HepG2 (cell line): ENCODE measurements around the gene SPN. TPM values are rescaled to one million over a fixed set of nuclear protein-coding genes. Genes with fewer than 3 reads are reported as not detected.

Experiments used
- ATAC-seq: fragments of 200-7000 bp; cut with Tn5 transposase; 3 replicates; pipeline ENCODE4 v1.9.1; 2020; ENCODE audit warnings: mild to moderate bottlenecking, moderate library complexity
- BruUV-seq: library from RNA; stranded (reverse); fragments of 400-500 nt; replicated peaks from 2 replicates; lab custom pipeline; 2021; lab: Mats Ljungman, UMichigan
- CTCF ChIA-PET: fragments of 300-600 bp; formaldehyde crosslinking; extraction: SDS; loops from one replicate; lab custom pipeline; 2021; ENCODE audit warnings: low total read pairs, inconsistent platforms, low intra/inter-chr PET ratio; lab: Yijun Ruan, JAX
- POLR2A ChIA-PET: fragments of 350-600 bp; sonication (Branson Sonifier 250); formaldehyde crosslinking; loops from one replicate; lab custom pipeline; 2020; ENCODE audit warnings: antibody characterized with exemption, inconsistent platforms; lab: Yijun Ruan, JAX
- DNase-seq: peaks from one replicate; pipeline ENCODE4 v3.0.0-alpha.2; 2015; ENCODE audit warnings: low spot score
- FAIRE-seq: peaks from 3 replicates; lab custom pipeline; 2011; peaks lifted over from hg19 to GRCh38; lab: Jason Lieb, UNC
- H2AFZ ChIP-seq: one replicate; pipeline ENCODE4 v1.6.1; 2011; ENCODE audit warnings: low read length, inconsistent platforms
- H3K27ac ChIP-seq: fragments of 300-600 bp; 3 replicates; pipeline ENCODE4 v1.8.0; 2011; ENCODE audit warnings: mixed run types, mild to moderate bottlenecking, mixed read lengths, low read length, inconsistent platforms; ENCODE audit not compliant: insufficient read depth; ENCODE audit errors: extremely low read length
- H3K27me3 ChIP-seq, 2 experiments: fragments of 200-600 bp in 1 of 2; 2 replicates in 1 of 2; 3 replicates in 1 of 2; pipeline versions ENCODE4 v1.6.0 to v1.8.0; 2011; ENCODE audit warnings: low read length in 2 of 2, mild to moderate bottlenecking in 2 of 2, moderate library complexity in 2 of 2, inconsistent platforms in 1 of 2; ENCODE audit not compliant: insufficient read depth in 2 of 2, control insufficient read depth in 1 of 2
- H3K36me3 ChIP-seq, 2 experiments: fragments of 200-600 bp in 1 of 2; replicated peaks in 1 of 2; 2 replicates in 1 of 2; 3 replicates in 1 of 2; pipeline versions ENCODE4 v1.5.1 to v1.8.0; 2011; ENCODE audit warnings: low read length in 2 of 2, inconsistent platforms in 1 of 2; ENCODE audit not compliant: insufficient read depth in 2 of 2, control insufficient read depth in 1 of 2
- H3K4me1 ChIP-seq: 2 replicates; pipeline ENCODE4 v1.5.1; 2012; ENCODE audit warnings: low read length, inconsistent platforms; ENCODE audit not compliant: insufficient read depth
- H3K4me2 ChIP-seq: 2 replicates; pipeline ENCODE4 v1.6.0; 2011; ENCODE audit warnings: low read depth, low read length, inconsistent platforms
- H3K4me3 ChIP-seq, 3 experiments: fragments of 200-600 bp in 1 of 3; sonication (generic), shearing (Covaris generic) in 1 of 3; replicated peaks in 1 of 3; 2 replicates each; pipeline ENCODE4 v1.5.1; 2011 to 2016; ENCODE audit warnings: low read length in 3 of 3, inconsistent platforms in 2 of 3, low read depth in 2 of 3, mild to moderate bottlenecking in 2 of 3, control low read depth in 1 of 3, mixed read lengths in 1 of 3; ENCODE audit not compliant: insufficient read depth in 1 of 3
- H3K79me2 ChIP-seq: one replicate; pipeline ENCODE4 v1.6.1; 2011; ENCODE audit warnings: low read length, inconsistent platforms; ENCODE audit not compliant: insufficient read depth
- H3K9ac ChIP-seq: 2 replicates; pipeline ENCODE4 v1.6.0; 2011; ENCODE audit warnings: mild to moderate bottlenecking, low read depth, low read length, inconsistent platforms; ENCODE audit not compliant: insufficient read depth
- H3K9me3 ChIP-seq: 2 replicates; pipeline ENCODE4 v1.5.1; 2012; ENCODE audit warnings: mild to moderate bottlenecking, low read length
- H4K20me1 ChIP-seq: 2 replicates; pipeline ENCODE4 v1.6.0; 2011; ENCODE audit warnings: inconsistent platforms, mild to moderate bottlenecking, low read length, moderate library complexity; ENCODE audit not compliant: insufficient read depth
- CERS6 ChIP-seq: sonication (generic); formaldehyde crosslinking; IDR thresholded peaks from 2 replicates; pipeline ENCODE4 v1.5.0; 2020; ENCODE audit warnings: missing genetic modification reagents
- MTA1 ChIP-seq: sonication (generic); formaldehyde crosslinking; IDR thresholded peaks from 2 replicates; pipeline ENCODE4 v1.4.0; 2020; ENCODE audit warnings: missing genetic modification reagents, mild to moderate bottlenecking, borderline replicate concordance
- NFKBIZ ChIP-seq: IDR thresholded peaks from 2 replicates; pipeline ENCODE4 v1.6.1; 2018; ENCODE audit warnings: missing genetic modification reagents, missing compliant biosample characterization
- RERE ChIP-seq: IDR thresholded peaks from 2 replicates; pipeline ENCODE4 v1.6.1; 2016; ENCODE audit warnings: low read depth, missing genetic modification reagents, missing compliant biosample characterization
- TBX3 ChIP-seq: fragments of 450-650 bp; IDR thresholded peaks from 2 replicates; pipeline ENCODE4 v1.6.1; 2017; ENCODE audit warnings: antibody characterized with exemption, mild to moderate bottlenecking, inconsistent platforms, borderline replicate concordance
- TCF7 ChIP-seq: sonication (generic); IDR thresholded peaks from 2 replicates; pipeline ENCODE4 v1.6.1; 2016; ENCODE audit warnings: antibody characterized with exemption, low read depth
- TOPORS ChIP-seq: sonication (generic); formaldehyde crosslinking; IDR thresholded peaks from 2 replicates; pipeline ENCODE4 v1.8.0; 2023; ENCODE audit warnings: mild to moderate bottlenecking, missing genetic modification reagents
- ZBTB49 ChIP-seq: sonication (generic); formaldehyde crosslinking; IDR thresholded peaks from 2 replicates; pipeline ENCODE4 v1.4.0; 2020; ENCODE audit warnings: missing genetic modification reagents, borderline replicate concordance
- ZNF414 ChIP-seq: sonication (generic); formaldehyde crosslinking; IDR thresholded peaks from 2 replicates; pipeline ENCODE4 v1.5.0; 2020; ENCODE audit warnings: missing genetic modification reagents
- ZNF777 ChIP-seq: sonication (generic); formaldehyde crosslinking; IDR thresholded peaks from 2 replicates; pipeline ENCODE4 v1.4.0; 2020; ENCODE audit warnings: missing genetic modification reagents
- WGBS: methylation state at CpG from one replicate; pipeline ENCODE4 v1.1.6; 2017; ENCODE audit warnings: low lambda C conversion rate; 5-methylcytosine and 5-hydroxymethylcytosine counted together
- in situ Hi-C: cut with HindIII; loops from 2 replicates; pipeline ENCODE4 v1.10.0; 2017; ENCODE audit warnings: low pct_unique_long_range_greater_than_20kb; ENCODE audit not compliant: extremely low pct_ligation_motif_present
- intact Hi-C: fragments of 100-400 bp; cut with micrococcal nuclease; formaldehyde crosslinking; loops from one replicate; pipeline ENCODE4 v1.10.0; 2022; ENCODE audit not compliant: unreplicated experiment
- polyA plus RNA-seq, 8 experiments: library from polyadenylated mRNA; depleted of rRNA in 3 of 8; stranded (reverse) in 7 of 8; unstranded in 1 of 8; fragments of >200 nt; fragmentation: Illumina TruSeq in 4 of 8; extraction: Trizol in 4 of 8; gene quantifications; 2 replicates each; pipeline versions ENCODE4 v1.2.1 to v1.2.3, GENCODE V29; 2011 to 2016; ENCODE audit warnings: low read depth in 4 of 8, missing spikeins in 1 of 8, mixed read lengths in 1 of 8; ENCODE audit not compliant: insufficient read depth in 1 of 8
- total RNA-seq, 5 experiments: library from RNA; depleted of rRNA; stranded (reverse); fragments of >200 nt; fragmentation: Illumina TruSeq; extraction: Trizol; gene quantifications; 2 replicates each; pipeline ENCODE4 v1.2.3, GENCODE V29; 2016; ENCODE audit warnings: low read depth in 1 of 5

The SPN gene
- total and polyA plus RNA-seq, 2 of the 13 experiments (the other 11 are each of a cell fraction or from before 2014, with no cell fraction given) = 0.22 to 1.6 TPM

- intact Hi-C loops = no loop called here
- H2AFZ ChIP-seq = no peak overlapping the region
- H3K9ac ChIP-seq = no peak overlapping the region
- H3K4me2 ChIP-seq = no peak overlapping the region
- FAIRE-seq (no peak), DNase-seq (no peak), ATAC-seq (no peak)
- 60% methylated on average over 16 of the region's 16 CpGs for WGBS
- peaks cover 32% of the 10 kb centered on the region for H3K4me1 ChIP-seq
- H3K4me3 ChIP-seq = no peak overlapping the region
- H3K27me3 ChIP-seq = peaks cover 0 to 3% of the 10 kb centered on the region in 2 experiments; a peak in 2 of 5 replicates
- POLR2A ChIA-PET = no interaction called here
- no peak overlapping the region for H3K27ac ChIP-seq
- H3K36me3 ChIP-seq = no peaks in the 10 kb centered on the region
- BruUV-seq = no TSS peak
- no peaks in the 10 kb centered on the region for H3K79me2 ChIP-seq
- CTCF ChIA-PET = no interaction called here
- no peaks in the 10 kb centered on the region for H4K20me1 ChIP-seq
- in situ Hi-C loops = no loop called here
- H3K9me3 ChIP-seq = no peaks in the 10 kb centered on the region
- TF ChIP-seq TCF7 (no peak), RERE (no peak), NFKBIZ (CRISPR knock-in tag) (no peak), TOPORS (CRISPR knock-in tag) (no peak), MTA1 (CRISPR knock-in tag) (no peak), ZNF777 (CRISPR knock-in tag) (no peak), CERS6 (no peak), ZBTB49 (no peak), ZNF414 (no peak), TBX3 (no peak)
Measured at GRCh38 chr16:29708917-29709600, 46.0 kb downstream of the SPN start.
